Stimulated activated CD4-positive, alpha-beta T cell treated with anti-CD3 and anti-CD28 coated beads, TNF-alpha, amount 100 ng/mL, for 24 hours (primary cell): ENCODE data around the gene NFATC3.

Source experiments
- DNase-seq, 3 experiments: peaks; one replicate each; pipeline ENCODE4 v3.0.0-alpha.2; 2020; ENCODE audit warnings: low read depth in 3 of 3

Gene NFATC3

DNA sequence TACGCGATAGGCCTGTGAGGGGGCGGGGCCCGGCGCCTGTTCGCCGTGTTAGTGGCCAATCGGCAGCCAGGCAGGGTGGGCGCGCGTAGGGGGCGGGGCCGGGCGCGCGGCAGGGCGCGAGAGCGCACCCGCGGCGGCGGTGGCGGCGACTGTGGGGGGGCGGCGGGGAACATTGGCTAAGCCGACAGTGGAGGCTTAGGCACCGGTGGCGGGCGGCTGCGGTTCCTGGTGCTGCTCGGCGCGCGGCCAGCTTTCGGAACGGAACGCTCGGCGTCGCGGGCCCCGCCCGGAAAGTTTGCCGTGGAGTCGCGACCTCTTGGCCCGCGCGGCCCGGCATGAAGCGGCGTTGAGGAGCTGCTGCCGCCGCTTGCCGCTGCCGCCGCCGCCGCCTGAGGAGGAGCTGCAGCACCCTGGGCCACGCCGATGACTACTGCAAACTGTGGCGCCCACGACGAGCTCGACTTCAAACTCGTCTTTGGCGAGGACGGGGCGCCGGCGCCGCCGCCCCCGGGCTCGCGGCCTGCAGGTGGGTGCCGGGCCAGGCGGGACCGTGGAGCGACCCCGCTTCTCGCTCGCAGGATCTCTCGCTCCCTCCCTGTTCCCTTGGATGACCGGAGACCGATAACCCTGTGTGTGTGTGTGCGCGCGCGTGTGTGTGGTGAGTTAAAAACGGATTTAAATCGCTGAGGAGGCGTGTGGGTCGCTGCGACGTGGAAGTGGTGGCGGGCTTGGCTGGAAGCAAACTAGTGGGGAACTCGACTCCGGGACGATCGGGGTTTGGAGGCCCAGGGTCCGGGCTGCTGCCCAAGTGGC is at the start of gene NFATC3:
TSS of gene NFATC3 (plus strand) at position 112 of the 813 bp plus-strand sequence. CDS start at position 424, 312 bp downstream.
- peak; percentile 96 to 99 (median 97) for DNase-seq

DNA sequence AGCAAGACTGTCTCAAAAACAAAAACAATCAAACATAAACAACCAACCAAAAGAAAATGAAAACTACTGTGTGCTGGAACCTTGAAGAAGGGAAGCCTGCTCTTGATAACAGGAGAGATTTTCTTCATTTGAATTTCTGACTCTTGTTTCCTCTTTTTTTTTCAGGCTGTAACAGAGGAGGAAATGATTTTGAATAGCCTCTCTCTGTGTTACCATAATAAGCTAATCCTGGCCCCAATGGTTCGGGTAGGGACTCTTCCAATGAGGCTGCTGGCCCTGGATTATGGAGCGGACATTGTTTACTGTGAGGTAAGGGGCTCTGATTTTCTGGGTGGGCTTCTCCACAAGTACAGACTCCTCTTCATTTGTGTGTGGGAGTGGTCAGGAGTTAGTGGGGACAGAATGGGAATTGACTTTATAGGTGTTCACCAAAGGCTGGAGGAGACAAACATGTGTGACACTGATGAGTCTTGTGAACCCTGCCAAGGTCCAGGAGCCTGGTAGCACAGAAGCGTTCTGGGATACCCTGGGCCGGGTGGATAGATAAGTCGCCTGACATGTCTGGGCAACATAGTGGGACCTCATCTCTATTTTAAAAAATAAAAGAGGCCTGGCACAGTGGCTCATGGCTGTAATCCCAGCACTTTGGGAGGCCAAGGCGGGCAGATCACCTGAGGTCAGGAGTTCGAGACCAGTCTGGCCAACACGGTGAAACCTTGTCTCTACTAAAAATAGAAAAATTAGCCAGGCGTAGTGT is 47.2 kb upstream of the NFATC3 start:
- no peak for DNase-seq

DNA sequence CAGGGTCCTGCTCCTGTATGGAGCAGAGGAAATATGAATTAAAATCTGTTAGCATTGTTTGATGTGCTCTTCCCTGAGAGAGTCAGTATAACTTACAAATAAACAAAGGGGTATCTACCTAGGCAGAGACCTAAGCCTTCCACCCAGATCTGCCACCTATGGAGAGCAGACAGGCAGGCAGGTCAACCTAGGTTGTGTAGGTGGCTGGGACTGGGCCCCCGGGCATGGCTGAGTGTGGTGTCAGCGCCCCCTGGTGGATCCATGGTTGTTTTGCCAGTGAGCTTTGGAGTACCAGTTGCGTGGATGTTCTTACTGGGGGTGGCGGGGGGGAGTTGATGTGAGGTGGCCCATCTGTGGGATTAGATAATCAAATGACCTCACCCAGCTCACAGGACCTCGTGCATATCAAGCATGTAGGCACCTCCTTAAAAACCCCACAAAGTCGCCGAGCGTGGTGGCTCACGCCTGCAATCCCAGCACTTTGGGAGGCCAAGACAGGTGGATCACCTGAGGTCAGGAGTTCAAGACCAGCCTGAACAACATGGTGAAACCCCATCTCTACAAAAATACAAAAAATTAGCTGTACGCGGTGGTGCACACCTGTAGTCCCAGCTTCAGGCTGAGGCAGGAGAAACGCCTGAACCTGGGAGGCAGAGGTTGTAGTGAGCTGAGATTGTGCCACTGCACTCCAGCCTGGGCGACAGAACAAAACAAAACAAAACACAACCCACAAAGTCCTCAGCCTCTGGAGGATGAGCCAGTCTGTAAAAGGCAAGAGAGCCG is 44.5 kb upstream of the NFATC3 start:
- peak; percentile 78 to 88 (median 82) for DNase-seq

DNA sequence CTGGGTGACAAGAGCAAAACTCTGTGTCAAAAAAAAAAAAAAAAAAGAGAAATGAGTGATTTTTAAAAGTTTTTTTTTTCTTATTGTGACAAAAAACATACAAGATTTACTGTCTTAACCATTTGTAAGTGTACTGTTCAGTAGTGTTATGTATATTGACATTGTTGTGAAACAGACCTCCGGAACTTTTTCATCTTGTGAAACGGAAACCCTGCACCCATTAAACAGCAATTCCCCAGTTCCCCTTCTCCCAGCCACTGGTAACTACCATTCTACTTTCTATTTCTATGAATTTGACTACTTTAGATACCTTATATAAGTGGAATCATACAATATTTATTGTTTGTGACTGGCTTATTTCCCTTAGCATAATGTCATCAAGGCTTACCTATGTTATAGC is 43.4 kb upstream of the NFATC3 start:
- DNase-seq, result no peak

DNA sequence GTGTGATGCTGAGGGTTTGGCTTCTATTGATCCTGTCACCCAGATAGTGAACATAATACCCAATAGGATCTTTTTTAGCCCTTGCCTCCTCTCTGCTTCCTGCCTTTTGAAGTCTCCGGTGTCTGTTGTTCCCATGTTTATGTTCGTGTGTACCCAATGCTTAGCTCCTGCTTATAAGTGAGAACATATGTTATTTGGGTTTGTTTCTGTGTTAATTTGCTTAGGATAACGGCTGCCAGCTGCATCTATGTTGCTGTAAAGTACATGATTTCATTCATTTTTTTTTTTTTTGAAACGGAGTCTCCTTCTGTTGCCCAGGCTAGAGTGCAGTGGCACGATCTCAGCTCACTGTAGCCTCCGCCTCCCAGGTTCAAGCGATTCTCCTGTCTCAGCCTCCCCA is 39.1 kb upstream of the NFATC3 start:
- no peak for DNase-seq

DNA sequence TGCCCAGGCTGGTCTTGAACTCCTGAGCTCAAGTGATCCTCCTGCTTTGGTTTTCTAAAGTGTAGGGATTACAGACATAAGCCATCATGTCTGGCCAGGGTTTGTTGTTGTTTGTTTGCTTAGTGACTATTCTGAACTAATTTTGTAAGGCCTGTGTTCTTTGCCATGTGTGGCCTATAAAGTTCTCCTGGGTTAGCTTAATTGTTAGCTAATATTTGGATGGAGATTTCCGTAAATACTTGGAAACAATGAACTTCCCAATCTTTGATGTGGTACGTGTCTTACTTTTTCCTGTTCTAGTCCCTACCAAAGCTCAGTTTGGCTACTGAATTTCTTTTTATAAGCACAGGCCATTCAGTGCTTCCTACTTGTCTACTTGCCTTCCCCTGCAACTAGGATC is 37.2 kb upstream of the NFATC3 start:
- no peak for DNase-seq

DNA sequence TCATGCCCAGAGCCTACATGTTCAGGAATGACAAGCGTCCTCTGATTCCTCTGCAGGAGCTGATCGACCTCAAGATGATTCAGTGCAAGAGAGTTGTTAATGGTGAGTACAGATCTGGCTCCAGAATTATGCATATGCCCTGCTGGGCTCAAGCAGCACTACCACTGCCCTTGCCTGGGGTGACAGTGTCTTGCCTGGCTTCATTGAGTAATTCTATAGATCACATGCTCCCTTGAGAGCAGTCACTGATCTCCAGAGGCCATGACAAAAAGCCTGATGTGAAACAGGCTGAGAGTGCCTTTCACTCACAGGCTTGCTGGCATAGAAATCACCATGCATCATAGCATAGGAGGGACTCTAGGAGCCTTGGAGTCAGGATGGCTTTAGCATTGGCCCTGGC is 35.7 kb upstream of the NFATC3 start:
- no peak for DNase-seq

DNA sequence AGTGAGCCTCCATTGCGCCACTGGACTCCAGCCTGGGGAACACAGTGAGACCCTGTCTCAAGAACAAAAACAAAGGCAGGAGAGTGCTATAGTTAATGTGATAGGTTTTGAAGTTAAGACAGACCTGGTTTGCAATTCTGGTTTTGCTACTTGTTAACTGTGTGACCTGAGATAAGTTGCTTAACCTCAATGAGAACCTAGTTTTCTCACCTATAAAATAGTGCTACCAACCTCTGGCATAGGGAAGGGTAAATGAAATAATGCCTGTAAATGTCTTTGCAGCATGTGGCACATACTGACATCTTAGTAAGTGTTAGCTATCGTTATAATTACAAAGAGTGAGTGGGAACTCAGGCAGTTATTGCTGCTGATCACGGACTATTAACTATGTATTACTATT is 29.8 kb upstream of the NFATC3 start:
- DNase-seq, result no peak

DNA sequence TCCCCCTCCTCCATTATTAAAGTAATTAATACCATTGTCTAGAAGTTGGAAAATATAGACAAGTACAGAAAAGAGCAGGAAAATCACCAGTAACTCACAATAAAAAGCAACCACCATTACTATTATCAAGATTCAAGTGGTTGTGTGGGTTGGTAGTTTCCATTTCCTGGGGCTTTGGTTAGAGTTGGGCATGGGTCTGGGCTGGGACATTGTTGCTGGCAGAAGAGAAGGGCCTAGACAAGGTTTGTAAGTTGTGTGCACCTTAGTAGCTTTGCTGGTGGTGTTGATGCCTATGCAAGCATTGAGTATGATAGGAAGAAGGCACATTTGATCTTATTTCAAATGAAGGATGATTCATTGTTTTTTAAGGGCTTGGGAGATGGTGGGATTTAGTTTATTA is 25.4 kb upstream of the NFATC3 start:
- DNase-seq, result no peak

DNA sequence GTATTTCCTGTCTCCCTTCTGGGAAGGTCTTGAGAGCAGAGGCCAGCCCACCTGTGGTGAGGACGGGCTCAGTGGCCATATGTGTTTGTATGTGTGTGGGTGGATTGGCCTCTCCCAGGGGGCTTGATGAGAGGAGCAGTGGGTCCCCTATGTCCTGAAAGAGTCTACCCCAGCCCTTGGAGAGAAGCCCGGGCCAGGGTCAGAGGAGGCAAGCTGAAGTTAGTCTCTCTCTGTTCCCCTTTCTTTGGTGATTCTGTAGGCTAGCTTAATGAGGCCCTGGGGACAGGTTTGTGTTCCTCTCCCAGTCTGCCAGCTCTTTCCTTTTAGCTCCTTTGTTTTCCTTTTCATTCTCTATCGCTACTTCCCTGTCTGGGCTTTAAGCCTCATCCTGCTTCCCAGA is 23.8 kb upstream of the NFATC3 start:
- no peak for DNase-seq

DNA sequence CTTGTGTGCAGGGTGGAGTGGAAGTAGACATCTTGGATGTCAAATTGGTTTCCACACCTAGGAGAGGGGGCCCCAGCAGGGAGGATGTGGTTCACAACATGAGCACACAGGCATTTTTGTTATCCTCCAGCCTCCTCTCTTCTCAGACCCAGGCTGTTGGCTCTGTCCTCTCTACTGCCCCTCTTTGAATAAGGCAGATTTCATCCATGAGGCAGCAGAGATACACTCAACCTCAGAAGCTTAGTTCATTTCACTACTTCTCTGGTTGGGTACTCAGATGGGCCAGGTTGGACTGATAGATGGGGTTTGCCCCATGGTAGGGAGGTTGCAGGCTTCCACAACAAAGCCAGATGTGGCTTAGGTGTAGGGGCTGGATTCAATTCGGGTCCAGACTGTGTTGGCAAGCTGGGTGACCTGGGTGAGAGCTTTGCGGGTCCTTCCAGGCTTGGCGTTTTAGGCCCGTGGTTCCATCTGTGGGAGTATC is 22.2 kb upstream of the NFATC3 start:
- DNase-seq, result no peak

DNA sequence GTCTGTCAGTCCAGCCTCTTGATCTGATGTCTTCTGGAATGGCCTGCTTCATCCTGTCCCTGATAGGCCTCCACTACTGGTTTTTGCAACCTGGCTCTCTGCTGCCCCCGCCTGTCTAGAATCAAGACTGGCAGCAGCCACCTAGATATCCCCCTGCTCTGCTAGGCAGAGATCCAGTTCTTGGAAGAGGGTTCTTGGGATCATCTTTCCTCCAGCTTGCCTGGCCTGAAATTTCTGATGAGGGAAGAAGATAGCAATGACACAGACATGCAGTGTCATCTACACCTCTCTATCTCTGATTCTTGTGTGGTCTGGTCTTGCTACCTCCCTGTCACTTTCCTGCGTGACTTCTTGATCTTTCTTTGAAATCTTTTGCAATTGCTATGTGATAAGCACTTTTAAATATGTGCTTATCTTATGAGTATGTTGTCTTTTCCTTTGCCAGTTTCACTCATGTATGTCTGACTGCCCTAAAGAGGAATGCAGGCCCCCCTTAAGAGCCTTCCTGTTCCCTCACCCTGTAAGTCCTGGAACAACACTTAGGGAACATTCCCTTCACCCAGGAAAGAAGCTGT is 20.3 kb upstream of the NFATC3 start:
- peak; percentile 44 to 69 (median 51) for DNase-seq

DNA sequence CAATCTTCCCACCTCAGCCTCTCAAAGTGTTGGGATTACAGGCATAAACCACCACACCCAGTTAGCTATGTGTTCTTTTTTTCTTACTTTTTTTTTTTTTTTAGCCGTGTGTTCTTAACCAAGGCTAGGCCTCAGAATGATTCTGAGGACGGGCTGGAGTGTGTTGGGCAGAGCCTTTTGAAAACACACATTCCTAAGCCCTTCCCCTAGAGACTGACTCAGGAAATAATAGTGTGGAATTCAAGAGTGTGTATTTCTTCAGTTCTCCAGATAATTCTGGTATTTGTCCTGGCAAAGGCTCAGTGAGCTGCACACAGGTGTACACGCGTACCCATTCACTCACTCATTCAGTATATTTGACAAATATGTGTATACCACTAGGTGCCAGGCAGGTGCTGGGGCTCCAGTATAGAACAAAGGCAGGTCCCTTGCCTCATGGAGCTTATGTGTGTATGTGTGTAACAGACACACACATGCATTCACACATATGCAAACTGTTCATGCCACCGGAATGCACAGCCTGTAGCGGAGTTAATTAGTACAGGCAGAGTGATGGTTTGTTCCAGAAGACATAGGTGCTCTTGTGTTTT is 19.4 kb upstream of the NFATC3 start:
- DNase-seq, result no peak

DNA sequence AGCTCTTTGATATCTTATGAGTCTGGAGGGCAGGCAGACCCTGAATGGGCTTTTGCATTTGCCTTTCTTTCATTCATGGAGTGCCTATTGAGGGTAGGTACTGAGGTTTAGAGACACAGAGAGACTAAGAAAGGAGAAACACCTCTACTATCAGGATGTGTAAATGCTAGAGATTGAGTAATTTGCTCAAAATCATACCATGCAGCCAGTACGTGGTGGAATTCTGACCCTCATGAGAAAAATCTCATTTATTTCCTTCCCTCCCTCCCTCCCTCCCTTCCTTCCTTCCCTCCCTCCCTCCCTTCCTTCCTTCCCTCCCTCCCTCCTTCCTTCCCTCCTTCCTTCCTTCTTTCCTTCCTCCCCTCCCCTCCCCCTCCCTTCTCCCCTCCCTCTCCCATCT is 18.4 kb upstream of the NFATC3 start:
- DNase-seq, result no peak

DNA sequence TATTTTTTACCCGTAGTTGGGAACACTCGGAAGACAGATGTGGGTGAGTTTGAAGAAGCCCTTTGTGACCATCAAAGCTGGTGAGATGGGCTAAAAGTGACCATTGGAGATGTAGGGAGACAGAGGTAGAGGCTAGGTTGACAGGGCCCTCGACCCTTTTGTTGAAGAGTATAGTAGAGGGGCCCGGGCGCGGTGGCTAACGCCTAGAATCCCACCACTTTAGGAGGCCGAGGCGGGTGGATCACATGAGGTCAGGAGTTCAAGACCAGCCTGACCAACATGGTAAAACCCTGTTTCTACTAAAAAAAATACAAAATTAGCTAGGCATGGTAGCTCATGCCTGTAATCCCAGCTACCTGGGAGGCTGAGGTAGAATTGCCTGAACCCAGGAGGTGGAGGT is 16.2 kb upstream of the NFATC3 start:
- DNase-seq, result no peak

DNA sequence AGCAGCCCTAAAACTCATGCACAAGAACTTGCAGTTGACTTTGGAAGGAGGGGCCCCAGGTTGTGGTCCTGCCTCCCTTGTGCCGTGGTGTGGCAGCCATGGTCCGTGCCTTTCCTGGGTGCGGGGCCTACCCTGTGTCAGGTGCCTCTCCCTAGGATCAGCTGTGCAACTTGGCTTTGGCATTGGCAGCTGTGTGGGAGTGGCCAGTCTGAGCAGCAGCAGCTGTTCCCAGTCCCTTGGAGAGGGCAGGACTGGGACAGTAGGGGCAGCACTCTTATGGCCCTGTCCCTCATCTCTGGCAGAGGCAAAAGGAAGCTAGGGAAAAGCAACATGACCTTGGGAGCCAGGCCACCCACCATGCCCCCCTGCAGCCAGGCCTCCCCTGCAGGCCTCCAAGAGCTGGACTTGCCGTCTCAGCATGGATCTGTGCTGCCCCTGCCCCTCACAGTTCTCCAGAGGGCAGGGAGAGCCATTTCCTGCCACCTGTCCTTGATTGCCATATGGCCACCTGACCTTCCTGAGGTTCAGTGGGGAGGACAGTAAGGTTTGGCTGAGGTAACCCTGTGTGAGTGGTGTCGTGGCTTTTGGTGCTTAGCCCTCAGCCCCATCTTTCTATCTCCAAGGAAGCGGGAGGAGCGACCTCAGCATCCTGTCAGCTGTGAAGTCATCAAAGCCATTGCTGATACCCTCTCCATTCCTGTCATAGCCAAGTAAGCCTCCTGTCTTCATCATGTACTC is 15.5 kb upstream of the NFATC3 start:
- no peak for DNase-seq

DNA sequence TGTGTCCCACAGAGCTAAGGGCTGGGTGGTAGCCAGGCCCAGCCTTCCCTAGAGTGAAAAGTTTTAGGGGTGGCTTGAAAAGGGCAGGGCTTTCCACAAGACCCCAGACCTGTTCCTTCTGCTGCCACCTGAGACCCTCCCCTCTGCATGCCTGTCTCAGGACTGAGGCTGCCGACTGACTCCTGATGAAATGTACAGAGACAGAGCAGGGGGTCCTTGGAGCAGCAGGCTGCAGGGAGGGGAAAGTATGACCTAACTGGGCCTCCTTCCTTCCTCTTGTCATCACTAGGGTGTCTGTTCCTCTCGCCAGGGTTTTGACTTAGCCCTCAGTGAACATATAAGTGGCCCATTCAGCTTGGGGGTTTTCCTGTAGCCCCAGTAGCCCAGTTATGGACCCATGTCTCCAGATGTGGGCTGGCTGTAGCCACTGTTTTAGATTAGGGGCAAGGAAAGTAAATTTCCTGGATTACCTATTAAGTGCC is 14.9 kb upstream of the NFATC3 start:
- DNase-seq, result no peak

DNA sequence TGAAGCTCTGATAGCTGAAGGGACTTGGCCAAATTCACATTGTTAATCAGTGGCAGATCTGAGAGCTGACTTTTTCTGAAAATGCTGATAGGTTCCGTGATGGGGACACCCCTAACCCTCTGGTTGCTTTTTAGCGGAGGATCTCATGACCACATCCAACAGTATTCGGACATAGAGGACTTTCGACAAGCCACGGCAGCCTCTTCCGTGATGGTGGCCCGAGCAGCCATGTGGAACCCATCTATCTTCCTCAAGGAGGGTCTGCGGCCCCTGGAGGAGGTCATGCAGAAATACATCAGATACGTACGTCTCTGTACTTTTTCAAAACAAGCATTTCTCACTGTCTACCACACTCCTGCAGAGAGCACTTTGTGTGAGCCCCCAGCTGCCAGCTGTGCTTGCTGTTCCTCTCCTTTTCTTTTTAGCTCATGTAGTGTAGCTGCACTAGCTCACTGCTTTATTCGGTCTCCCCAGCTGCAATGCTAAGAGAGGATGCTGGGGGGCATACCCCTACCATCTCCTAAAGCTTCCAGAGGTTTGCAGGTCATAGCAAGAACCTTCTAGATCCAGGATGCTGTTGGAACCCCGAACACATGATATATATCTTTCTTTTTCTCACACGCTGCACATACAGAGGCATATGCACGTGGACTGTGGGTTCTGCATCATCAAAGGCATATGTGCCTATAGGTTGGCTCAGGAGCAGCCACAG is 14.2 kb upstream of the NFATC3 start:
- no peak for DNase-seq

DNA sequence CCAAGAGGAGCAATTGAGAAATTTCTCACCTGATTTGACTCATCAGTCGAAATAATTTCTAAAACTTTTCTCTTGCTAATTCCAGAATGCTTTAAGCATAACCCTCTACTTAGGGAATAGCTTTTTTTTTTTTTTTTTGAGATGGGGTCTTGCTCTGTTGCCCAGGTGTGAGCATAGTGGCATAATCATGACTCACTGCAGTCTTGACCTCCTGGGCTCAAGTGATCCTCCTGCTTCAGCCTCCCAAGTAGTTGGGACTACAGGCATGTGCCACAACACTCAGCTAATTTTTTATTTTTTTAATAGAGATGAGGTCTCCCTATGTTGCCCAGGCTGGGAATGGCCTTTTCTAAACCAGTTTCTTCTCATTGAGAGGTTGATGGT is 13.7 kb upstream of the NFATC3 start:
- no peak for DNase-seq
